Stomach smooth muscle (tissue), 2 donors: Measurements from ENCODE around the gene FBXL22.

Experiments
- H3K27ac ChIP-seq: one replicate; pipeline ENCODE4 v1.7.0; 2013; ENCODE audit warnings: mild to moderate bottlenecking, low read length, inconsistent platforms
- H3K27me3 ChIP-seq, 2 donors: one replicate each; pipeline ENCODE4 v1.7.0; 2013; ENCODE audit warnings: low read length in 2 of 2; ENCODE audit not compliant: insufficient read depth in 2 of 2, control insufficient read depth in 1 of 2
- H3K36me3 ChIP-seq, 2 donors: one replicate each; pipeline ENCODE4 v1.7.0; 2013; ENCODE audit warnings: low read length in 2 of 2; ENCODE audit not compliant: control insufficient read depth in 2 of 2, insufficient read depth in 2 of 2
- H3K4me1 ChIP-seq: one replicate; pipeline ENCODE4 v1.7.0; 2013; ENCODE audit warnings: low read length; ENCODE audit not compliant: control insufficient read depth, insufficient read depth
- H3K4me3 ChIP-seq, 2 donors: one replicate each; pipeline ENCODE4 v1.7.0; 2013; ENCODE audit warnings: low read length in 2 of 2
- H3K9ac ChIP-seq, 2 donors: one replicate each; pipeline ENCODE4 v1.7.0; 2013; ENCODE audit warnings: low read length in 2 of 2, mild to moderate bottlenecking in 1 of 2
- H3K9me3 ChIP-seq, 2 donors: one replicate each; pipeline ENCODE4 v1.7.0; 2013; ENCODE audit warnings: low read length in 2 of 2; ENCODE audit not compliant: control insufficient read depth in 2 of 2
- donor health status: healthy.
- donor health status: Pancreatic carcinoma.

FBXL22 gene

GRCh38 chr15:63597038-63597790, at the start of gene FBXL22:
Gene FBXL22, plus strand, starts transcription at chr15:63597387. Its CDS starts 6 bp downstream, at chr15:63597393.
- peak within 1 kb of the TSS; percentile 78 to 98 for H3K9ac ChIP-seq
- peak within 1 kb of the TSS; percentile 99 for H3K27ac ChIP-seq
- no peaks in the 10 kb centered on the region for H3K9me3 ChIP-seq
- H3K36me3 ChIP-seq: peaks cover 5 to 7% of the 10 kb centered on the region in 2 donors
- H3K27me3 ChIP-seq: no peaks in the 10 kb centered on the region
- peaks cover 67% of the 10 kb centered on the region for H3K4me1 ChIP-seq
- peak within 1 kb of the TSS; percentile 59 to 88 for H3K4me3 ChIP-seq

GRCh38 chr15:63551400-63551799, 45.8 kb upstream of the FBXL22 start:
- no peak overlapping the region for H3K4me3 ChIP-seq
- no peak overlapping the region for H3K9ac ChIP-seq
- H3K4me1 ChIP-seq: peaks cover 5% of the 10 kb centered on the region
- no peaks in the 10 kb centered on the region for H3K9me3 ChIP-seq
- no peaks in the 10 kb centered on the region for H3K27me3 ChIP-seq
- H3K36me3 ChIP-seq: peaks cover 0 to 2% of the 10 kb centered on the region in 2 donors
- H3K27ac ChIP-seq: no peak overlapping the region

GRCh38 chr15:63553388-63553791, 43.8 kb upstream of the FBXL22 start:
- Histone ChIP-seq H3K4me3 (no peak overlapping the region), H3K36me3 (peaks cover 4 to 5% of the 10 kb centered on the region in 2 donors), H3K9me3 (no peaks in the 10 kb centered on the region), H3K27me3 (no peaks in the 10 kb centered on the region), H3K27ac (no peak overlapping the region), H3K9ac (no peak overlapping the region), H3K4me1 (peaks cover 5% of the 10 kb centered on the region)

GRCh38 chr15:63554337-63554927, 42.8 kb upstream of the FBXL22 start:
- no peak overlapping the region for H3K9ac ChIP-seq
- peaks cover 5% of the 10 kb centered on the region for H3K4me1 ChIP-seq
- peaks cover 4 to 5% of the 10 kb centered on the region in 2 donors for H3K36me3 ChIP-seq
- no peaks in the 10 kb centered on the region for H3K27me3 ChIP-seq
- no peak overlapping the region for H3K27ac ChIP-seq
- no peaks in the 10 kb centered on the region for H3K9me3 ChIP-seq
- no peak overlapping the region for H3K4me3 ChIP-seq

DNA sequence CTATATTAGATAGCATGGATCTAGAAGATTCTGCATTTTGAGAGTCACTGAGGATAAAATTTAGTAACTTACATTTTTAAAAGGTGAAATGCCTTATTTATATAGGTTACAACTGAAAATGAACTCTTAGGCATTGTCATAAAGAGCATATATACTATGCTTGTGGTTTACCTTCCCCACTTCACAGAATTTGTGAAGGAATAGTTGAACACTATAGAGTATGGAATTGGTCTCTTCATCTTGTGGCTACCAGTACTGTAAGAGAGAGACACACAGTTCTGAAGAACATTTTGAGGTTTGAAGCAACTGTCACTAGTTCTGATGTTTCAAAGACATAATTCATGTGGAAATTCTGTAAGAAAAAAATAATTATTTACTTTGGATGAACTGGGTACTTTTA, 41.7 kb upstream of the FBXL22 start:
- Histone ChIP-seq H3K27me3 (no peaks in the 10 kb centered on the region), H3K4me3 (no peak overlapping the region), H3K9ac (no peak overlapping the region), H3K27ac (no peak overlapping the region), H3K9me3 (no peaks in the 10 kb centered on the region), H3K4me1 (peaks cover 5% of the 10 kb centered on the region), H3K36me3 (peaks cover 7 to 11% of the 10 kb centered on the region in 2 donors)

GRCh38 chr15:63556246-63556645, 40.9 kb upstream of the FBXL22 start:
- no peaks in the 10 kb centered on the region for H3K27me3 ChIP-seq
- no peak overlapping the region for H3K9ac ChIP-seq
- peaks cover 15 to 16% of the 10 kb centered on the region in 2 donors for H3K36me3 ChIP-seq
- H3K9me3 ChIP-seq: no peaks in the 10 kb centered on the region
- no peak overlapping the region for H3K4me3 ChIP-seq
- H3K27ac ChIP-seq: no peak overlapping the region
- peaks cover 5% of the 10 kb centered on the region for H3K4me1 ChIP-seq

DNA sequence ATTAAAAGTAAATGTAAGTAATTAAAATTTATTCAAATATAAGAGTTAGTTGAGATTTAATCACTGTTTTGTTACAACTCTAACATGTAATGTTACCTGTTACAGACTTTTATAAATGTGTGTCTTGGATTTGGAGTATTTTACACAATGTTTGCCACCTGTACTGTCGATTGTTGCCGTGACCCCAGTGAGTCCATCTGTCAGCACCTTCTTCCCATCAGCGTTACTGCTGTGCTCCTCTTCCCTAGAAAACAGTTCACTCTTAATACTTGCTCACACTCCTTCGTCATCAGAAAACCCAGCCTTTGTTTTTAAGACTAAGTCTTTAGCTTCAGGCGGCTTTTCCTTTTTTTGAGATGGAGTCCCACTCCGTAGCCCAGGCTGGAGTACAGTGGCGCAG, 40.5 kb upstream of the FBXL22 start:
- H3K4me1 ChIP-seq: peaks cover 5% of the 10 kb centered on the region
- H3K4me3 ChIP-seq: no peak overlapping the region
- H3K9me3 ChIP-seq: no peaks in the 10 kb centered on the region
- H3K27me3 ChIP-seq: no peaks in the 10 kb centered on the region
- no peak overlapping the region for H3K9ac ChIP-seq
- H3K36me3 ChIP-seq: peaks cover 16 to 18% of the 10 kb centered on the region in 2 donors
- no peak overlapping the region for H3K27ac ChIP-seq

DNA sequence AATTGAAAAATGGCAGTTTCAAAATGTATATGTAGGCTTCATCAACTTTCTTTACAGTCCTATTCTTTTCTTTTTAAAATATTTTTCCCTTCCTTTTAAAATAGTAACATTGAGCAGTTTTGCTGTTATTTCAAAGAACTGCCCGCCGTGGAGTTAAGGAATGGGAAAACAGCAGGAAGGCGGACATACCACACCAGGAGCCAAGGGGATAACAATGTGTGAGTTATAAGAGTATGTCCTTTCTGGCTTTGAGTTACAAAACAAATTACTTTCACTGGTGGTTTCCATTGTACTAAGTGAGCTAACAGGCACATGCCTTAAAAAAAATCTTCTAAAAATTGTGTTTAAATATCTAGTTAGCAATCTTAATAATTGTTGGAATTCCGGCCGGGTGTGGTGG, 37.4 kb upstream of the FBXL22 start:
- Histone ChIP-seq H3K9ac (no peak overlapping the region), H3K27me3 (no peaks in the 10 kb centered on the region), H3K4me1 (no peaks in the 10 kb centered on the region), H3K27ac (no peak overlapping the region), H3K9me3 (no peaks in the 10 kb centered on the region), H3K36me3 (peaks cover 19 to 29% of the 10 kb centered on the region in 2 donors), H3K4me3 (no peak overlapping the region)

DNA sequence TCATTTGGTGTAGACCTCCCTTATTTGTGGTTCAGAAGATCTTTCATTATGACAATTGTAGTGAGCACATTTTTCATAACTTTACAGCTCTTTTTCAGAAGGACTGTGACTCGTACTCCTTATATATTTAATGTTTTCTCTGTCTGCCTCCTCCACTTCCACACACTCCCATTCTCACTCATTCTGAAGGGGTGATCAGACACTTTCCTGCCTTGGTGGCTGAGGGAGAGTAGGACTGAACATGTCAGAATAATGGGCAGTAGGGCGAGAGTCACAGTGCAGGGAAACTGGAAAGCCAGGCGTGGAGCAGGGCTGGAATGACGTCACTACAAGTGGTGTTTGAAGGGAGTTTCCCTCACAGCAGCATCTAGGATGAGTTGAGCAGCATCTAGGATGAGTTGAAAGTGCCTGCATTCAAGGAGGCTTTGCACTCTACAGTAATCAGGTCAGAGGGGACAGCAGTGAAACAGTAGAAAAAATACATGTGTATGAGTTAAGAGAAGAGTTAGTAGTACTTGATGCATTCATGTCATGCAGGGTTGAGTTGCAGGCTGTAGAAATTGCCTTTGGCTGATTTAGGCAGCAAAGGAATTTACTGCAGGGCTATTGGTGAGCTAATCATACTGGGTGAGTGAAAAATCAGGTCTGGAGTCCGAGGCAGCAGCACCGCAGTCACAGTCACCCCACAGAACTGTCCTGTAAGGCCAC, 36.3 kb upstream of the FBXL22 start:
- H3K27ac ChIP-seq: no peak overlapping the region
- no peaks in the 10 kb centered on the region for H3K27me3 ChIP-seq
- H3K9me3 ChIP-seq: no peaks in the 10 kb centered on the region
- H3K9ac ChIP-seq: no peak overlapping the region
- peaks cover 19 to 29% of the 10 kb centered on the region in 2 donors for H3K36me3 ChIP-seq
- H3K4me3 ChIP-seq: no peak overlapping the region
- H3K4me1 ChIP-seq: no peaks in the 10 kb centered on the region

DNA sequence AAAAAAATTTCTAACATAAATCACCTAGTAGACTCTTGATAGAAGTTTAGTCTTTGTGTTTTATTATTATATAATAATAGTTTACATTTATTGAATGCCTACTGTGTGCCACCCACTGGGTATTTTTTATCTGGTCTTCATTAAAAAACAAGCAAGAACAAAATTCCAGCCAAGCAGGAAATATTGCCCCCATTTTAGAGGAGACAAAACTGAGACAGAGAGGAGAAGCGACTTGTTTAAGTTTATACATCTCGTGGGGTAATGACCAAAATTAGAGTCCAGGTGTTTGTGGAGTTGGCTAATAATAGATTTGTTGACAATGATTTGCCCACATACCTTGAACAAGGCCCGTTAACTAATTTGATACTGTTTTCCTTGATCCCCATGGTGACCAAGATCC, 33.1 kb upstream of the FBXL22 start:
- H3K36me3 ChIP-seq: peaks cover 19 to 27% of the 10 kb centered on the region in 2 donors
- H3K4me1 ChIP-seq: no peaks in the 10 kb centered on the region
- no peak overlapping the region for H3K9ac ChIP-seq
- no peak overlapping the region for H3K4me3 ChIP-seq
- H3K27me3 ChIP-seq: no peaks in the 10 kb centered on the region
- H3K9me3 ChIP-seq: no peaks in the 10 kb centered on the region
- no peak overlapping the region for H3K27ac ChIP-seq
